GM18951 (cell line): ENCODE results near the gene RBMS3.
"Not testable (repeated sequence)": the region's sequence is repeated elsewhere in the genome, so short reads cannot be mapped to it uniquely, and the experiment has no call there.

ENCODE experiments used
- POLR2A ChIP-seq: IDR thresholded peaks from 4 replicates; pipeline ENCODE4 v1.6.1; 2011; ENCODE audit warnings: mild to moderate bottlenecking; ENCODE audit not compliant: insufficient read length, insufficient read depth; ENCODE audit errors: extremely low read depth
- in situ Hi-C: fragments of 300-500 bp; cut with MboI; formaldehyde crosslinking; loops from one replicate; pipeline ENCODE4 v1.12.0; 2022; ENCODE audit warnings: low sequenced_read_pairs, mixed read lengths, inconsistent platforms; ENCODE audit not compliant: unreplicated experiment

RBMS3 gene

GRCh38 chr3:29506502-29506901, 225.6 kb downstream of the RBMS3 start:
- TF ChIP-seq POLR2A = no peak
- in situ Hi-C loops = no loop called here

- TF ChIP-seq POLR2A = no peak
- in situ Hi-C loops = no loop called here
Measured at GRCh38 chr3:29511701-29512100, 230.8 kb downstream of the RBMS3 start.

- in situ Hi-C loops = no loop called here
- TF ChIP-seq POLR2A = no peak
Measured at GRCh38 chr3:29512641-29513040, 231.8 kb downstream of the RBMS3 start.

- in situ Hi-C loops = no loop called here
- no peak for TF ChIP-seq POLR2A
Measured at GRCh38 chr3:29513236-29513635, 232.4 kb downstream of the RBMS3 start.

GRCh38 chr3:29514170-29514569, 233.3 kb downstream of the RBMS3 start:
- in situ Hi-C loops = no loop called here
- TF ChIP-seq POLR2A = no peak

DNA sequence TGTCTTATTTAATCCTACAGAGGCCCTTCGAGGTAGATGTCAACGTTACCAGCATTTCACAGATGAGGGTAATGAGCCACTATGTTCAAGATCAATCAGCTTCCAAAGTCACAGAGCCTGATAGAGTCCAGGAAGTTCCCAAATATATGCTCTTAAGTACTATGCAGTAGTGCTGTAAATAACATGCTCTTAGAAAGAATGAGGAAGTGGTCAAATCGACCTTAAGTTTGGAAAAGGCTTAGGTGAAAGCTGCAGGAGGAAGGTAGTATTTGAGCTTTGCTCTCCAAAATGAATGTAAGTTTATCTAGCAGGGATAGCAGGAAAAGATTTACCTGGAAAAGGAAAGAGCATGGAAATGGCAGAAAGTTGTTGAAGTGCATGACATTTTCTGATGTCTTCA, 234.0 kb downstream of the RBMS3 start:
- TF ChIP-seq POLR2A = no peak
- in situ Hi-C loops = no loop called here

- no peak for TF ChIP-seq POLR2A
- in situ Hi-C loops = no loop called here
Measured at GRCh38 chr3:29515451-29515850, 234.6 kb downstream of the RBMS3 start.

DNA sequence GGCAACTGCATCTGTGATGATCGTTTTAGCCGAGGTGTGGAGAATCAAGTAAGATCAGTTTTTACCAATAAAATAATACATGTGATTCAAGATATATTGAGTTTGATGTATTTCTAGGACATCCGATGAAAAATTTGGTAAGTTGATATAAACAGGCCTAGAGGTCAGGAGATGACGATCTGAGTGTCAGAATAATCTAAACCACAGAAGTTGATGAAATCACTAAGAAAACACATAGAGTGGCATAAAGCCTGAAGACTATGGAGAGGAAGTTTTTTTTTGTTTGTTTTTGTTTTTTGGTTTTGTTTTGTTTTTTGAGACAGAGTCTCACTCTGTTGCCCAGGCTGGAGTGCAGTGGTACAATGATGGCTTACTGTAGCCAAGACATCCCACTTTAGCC, 235.3 kb downstream of the RBMS3 start:
- in situ Hi-C loops = no loop called here
- TF ChIP-seq POLR2A = no peak

- in situ Hi-C loops = no loop called here
Measured at GRCh38 chr3:29520764-29521163, 239.9 kb downstream of the RBMS3 start.

GRCh38 chr3:29521293-29521692, 240.4 kb downstream of the RBMS3 start:
- TF ChIP-seq POLR2A = no peak
- in situ Hi-C loops = no loop called here

More at GRCh38 chr3:29520764-29521163, 239.9 kb downstream of the RBMS3 start:
- TF ChIP-seq POLR2A = no peak

DNA sequence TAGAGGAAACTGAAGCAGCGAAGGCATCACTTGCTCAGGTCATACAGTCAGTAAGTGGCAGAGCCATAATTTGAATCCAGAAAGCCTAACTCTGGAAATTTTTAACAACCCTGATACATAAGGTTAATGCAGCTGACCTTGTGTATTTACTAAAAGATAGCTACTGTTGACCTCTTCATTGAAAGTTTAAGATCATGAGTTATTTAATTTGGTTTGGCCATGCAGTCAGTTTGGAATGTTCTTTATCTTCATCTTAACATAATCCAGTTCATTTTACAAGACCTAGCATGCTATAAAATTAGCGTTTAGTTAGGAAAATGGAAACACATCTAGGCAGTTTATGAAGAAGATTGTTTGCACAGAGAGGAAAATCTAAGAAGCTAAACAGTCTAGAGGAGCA, 240.9 kb downstream of the RBMS3 start:
- no peak for TF ChIP-seq POLR2A
- in situ Hi-C loops = no loop called here

DNA sequence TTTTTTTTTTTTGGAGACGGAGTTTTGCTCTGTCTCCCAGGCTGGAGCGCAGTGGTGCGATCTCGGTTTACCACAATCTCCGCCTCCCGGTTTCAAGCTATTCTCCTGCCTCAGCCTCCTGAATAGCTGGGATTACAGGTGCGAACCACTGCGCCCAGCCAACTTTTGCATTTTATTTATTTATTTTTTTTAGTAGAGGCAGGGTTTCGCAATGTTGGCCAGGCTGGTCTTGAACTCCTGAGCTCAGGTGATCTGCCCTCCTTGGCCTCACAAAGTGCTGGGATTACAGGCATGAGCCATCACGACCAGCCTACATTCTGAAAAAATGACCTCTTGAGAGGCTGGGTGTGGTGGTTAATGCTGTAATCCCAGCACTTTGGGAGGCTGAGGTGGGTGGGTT, 243.6 kb downstream of the RBMS3 start:
- in situ Hi-C loops = not testable (repeated sequence)

GRCh38 chr3:29525254-29525881, 244.5 kb downstream of the RBMS3 start:
- no peak for TF ChIP-seq POLR2A
- in situ Hi-C loops = no loop called here

- in situ Hi-C loops = no loop called here
- no peak for TF ChIP-seq POLR2A
Measured at GRCh38 chr3:29527246-29527645, 246.4 kb downstream of the RBMS3 start.

- TF ChIP-seq POLR2A = no peak
- in situ Hi-C loops = no loop called here
Measured at GRCh38 chr3:29531644-29532043, 250.8 kb downstream of the RBMS3 start.
